Nucleus accumbens (tissue), 56 donors: ENCODE measurements around the gene PRKAR1B.
"Not testable (repeated sequence)": the region's sequence is repeated elsewhere in the genome, so short reads cannot be mapped to it uniquely, and the experiment has no call there.

Experiments used
- DNase-seq, 56 donors: peaks; one replicate each; lab custom pipeline; 2025; lab: John Stamatoyannopoulos, UW

PRKAR1B gene

GRCh38 chr7:759569-759968, 32.5 kb upstream of the PRKAR1B start:
- no peak for DNase-seq

GRCh38 chr7:757741-758163, 30.7 kb upstream of the PRKAR1B start:
- DNase-seq = no peak

GRCh38 chr7:756928-757560, 30.0 kb upstream of the PRKAR1B start:
- no peak for DNase-seq

GRCh38 chr7:756231-756927, 29.3 kb upstream of the PRKAR1B start:
- DNase-seq = no peak

GRCh38 chr7:755413-755805, 28.3 kb upstream of the PRKAR1B start:
- DNase-seq = no peak

GRCh38 chr7:754531-755412, 27.7 kb upstream of the PRKAR1B start:
- DNase-seq = no peak

- DNase-seq = no peak
These were observed 26.1 kb upstream of the PRKAR1B start for GRCh38 chr7:753190-753589.

GRCh38 chr7:752256-752655, 25.2 kb upstream of the PRKAR1B start:
- not testable (repeated sequence) for DNase-seq

GRCh38 chr7:751826-752225, 24.7 kb upstream of the PRKAR1B start:
- no peak for DNase-seq

- DNase-seq = no peak
These were observed 23.2 kb upstream of the PRKAR1B start for GRCh38 chr7:750111-750905.

GRCh38 chr7:749140-749551, 22.1 kb upstream of the PRKAR1B start:
- DNase-seq = peak in 1 of 56 donors; percentile 13

GRCh38 chr7:748446-748845, 21.4 kb upstream of the PRKAR1B start:
- no peak for DNase-seq

- no peak for DNase-seq
These were observed 20.1 kb upstream of the PRKAR1B start for GRCh38 chr7:747186-747585.

- no peak for DNase-seq
These were observed 19.3 kb upstream of the PRKAR1B start for GRCh38 chr7:746155-747061.

GRCh38 chr7:745431-746154, 18.5 kb upstream of the PRKAR1B start:
- peak in 1 of 56 donors; percentile 7 for DNase-seq

GRCh38 chr7:744854-745430, 17.9 kb upstream of the PRKAR1B start:
- DNase-seq = no peak

GRCh38 chr7:744128-744520, 17.0 kb upstream of the PRKAR1B start:
- DNase-seq = not testable (repeated sequence)
